ENCODE measurements around the gene PTPRN2. TPM values are rescaled to one million over a fixed set of nuclear protein-coding genes. Genes with fewer than 3 reads are reported as not detected.

Gene PTPRN2
- total RNA-seq, 1 experiment from 2014 or later, result 0.11 TPM

DNA sequence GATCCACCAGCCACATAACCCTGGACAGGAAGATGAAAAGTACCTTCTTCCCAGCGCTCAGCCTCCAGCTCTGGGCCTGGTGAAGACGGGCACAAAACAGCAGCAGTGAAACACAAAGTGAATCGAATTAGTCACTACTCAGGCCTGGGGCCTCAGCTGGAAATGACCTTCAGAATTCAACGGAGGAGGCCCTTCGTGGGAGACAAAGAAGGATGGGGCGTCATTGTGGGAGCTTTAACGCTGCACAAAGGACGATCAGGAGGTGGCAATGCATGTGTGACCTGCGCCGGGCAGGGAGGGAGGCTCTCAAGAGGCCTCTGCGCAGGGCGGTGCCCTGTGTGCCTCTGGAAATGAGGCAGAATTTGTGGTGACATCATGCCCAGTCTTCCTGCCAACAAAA lies 1089.0 kb downstream of the PTPRN2 start:
- POLR2A ChIA-PET (ENCODE audit: low non-redundant PET), result no interaction called here

DNA sequence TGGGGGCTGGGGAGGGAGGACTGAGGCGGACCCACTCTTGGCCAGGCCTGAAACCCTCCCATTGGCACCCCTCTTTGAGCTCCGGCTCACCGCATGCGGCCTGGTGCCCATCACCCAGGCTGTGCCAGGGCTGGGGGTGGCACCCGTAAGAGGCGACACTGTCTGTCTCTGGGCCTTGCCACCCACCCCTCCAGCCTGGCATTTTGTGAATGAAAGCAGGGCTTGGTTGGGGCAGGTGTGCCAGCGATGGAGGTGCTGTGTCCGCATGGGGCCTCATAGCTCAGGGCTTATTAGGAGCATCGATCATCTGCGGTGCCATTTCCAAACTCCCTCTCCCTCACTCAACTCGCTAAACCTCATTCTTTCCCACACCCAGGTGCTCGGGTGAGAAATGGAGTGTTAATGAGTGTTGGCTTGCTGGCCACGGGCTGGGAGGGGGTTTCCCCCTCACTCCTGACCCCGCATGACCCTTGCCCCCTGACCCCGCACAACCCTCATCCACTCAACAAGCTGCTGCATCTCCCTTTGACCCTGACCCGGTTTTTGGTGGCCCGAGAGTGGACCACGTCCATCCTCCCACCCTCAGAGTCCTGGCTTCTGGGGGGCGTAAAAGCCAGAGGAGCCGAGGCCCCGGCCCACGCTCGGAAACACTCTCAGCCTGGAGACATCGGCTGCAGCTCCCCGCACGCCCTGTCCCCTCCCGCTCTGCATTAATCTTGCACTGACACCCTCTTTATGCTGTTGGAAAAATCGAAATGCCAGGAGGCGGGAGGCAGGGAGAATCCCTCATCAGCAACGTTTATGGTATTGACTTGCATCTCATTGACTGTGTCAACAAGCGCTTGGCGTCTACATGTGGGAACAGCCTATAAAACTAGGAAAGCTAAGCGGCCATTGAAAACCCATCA lies 1089.6 kb downstream of the PTPRN2 start:
- intact Hi-C loops (cut with micrococcal nuclease; ENCODE audit: unreplicated experiment), result no loop called here
- CTCF ChIA-PET, result no interaction called here
- no peak for DNase-seq (ENCODE audit: low spot score)

More for the DNA sequence above, 1089.0 kb downstream of the PTPRN2 start:
- Histone ChIP-seq H3K36me3 (ENCODE audit: insufficient read depth, low read length, poor library complexity, severe bottlenecking) (no peaks in the 10 kb centered on the region), H3K4me1 (ENCODE audit: insufficient read depth, low read length, poor library complexity, severe bottlenecking) (no peaks in the 10 kb centered on the region), H3K27me3 (replicated peaks; ENCODE audit: insufficient read depth, low read depth, low read length, poor library complexity) (no peaks in the 10 kb centered on the region), H3K9me3 (ENCODE audit: low read depth, low read length, poor library complexity, severe bottlenecking) (no peaks in the 10 kb centered on the region), H3K27ac (ENCODE audit: low read depth, low read length, poor library complexity, severe bottlenecking) (no peak overlapping the region), H3K4me3 (ENCODE audit: low read depth, low read length, poor library complexity, severe bottlenecking) (no peak overlapping the region)
- DNase-seq (ENCODE audit: low spot score), result no peak
- TF ChIP-seq EZH2 (IDR thresholded peaks at IDR 0.05; ENCODE audit: borderline replicate concordance, low read depth, low read length, poor library complexity, severe bottlenecking), result no peak
- TF ChIP-seq CTCF (conservative IDR thresholded peaks at IDR 0.05; ENCODE audit: low read depth, low read length), result no peak
- no TSS peak for BruUV-seq (replicated peaks)
- intact Hi-C loops (cut with micrococcal nuclease; ENCODE audit: unreplicated experiment), result no loop called here
- CTCF ChIA-PET, result no interaction called here

GRCh38 chr7:157497367-157497743 lies 1090.3 kb downstream of the PTPRN2 start:
- H3K36me3 ChIP-seq (ENCODE audit: insufficient read depth, low read length, poor library complexity, severe bottlenecking), result no peaks in the 10 kb centered on the region
- intact Hi-C loops (cut with micrococcal nuclease; ENCODE audit: unreplicated experiment), result no loop called here
- no peak overlapping the region for H3K27ac ChIP-seq (ENCODE audit: low read depth, low read length, poor library complexity, severe bottlenecking)
- H3K4me1 ChIP-seq (ENCODE audit: insufficient read depth, low read length, poor library complexity, severe bottlenecking), result no peaks in the 10 kb centered on the region
- peaks cover 6% of the 10 kb centered on the region for H3K27me3 ChIP-seq (replicated peaks; ENCODE audit: insufficient read depth, low read depth, low read length, poor library complexity)
- no peak for TF ChIP-seq EZH2 (IDR thresholded peaks at IDR 0.05; ENCODE audit: borderline replicate concordance, low read depth, low read length, poor library complexity, severe bottlenecking)
- no peak for TF ChIP-seq CTCF (conservative IDR thresholded peaks at IDR 0.05; ENCODE audit: low read depth, low read length)
- H3K4me3 ChIP-seq (ENCODE audit: low read depth, low read length, poor library complexity, severe bottlenecking), result no peak overlapping the region
- POLR2A ChIA-PET (ENCODE audit: low non-redundant PET), result no interaction called here
- no peak for DNase-seq (ENCODE audit: low spot score)
- BruUV-seq (replicated peaks), result no TSS peak
- CTCF ChIA-PET, result no interaction called here
- no peaks in the 10 kb centered on the region for H3K9me3 ChIP-seq (ENCODE audit: low read depth, low read length, poor library complexity, severe bottlenecking)

More for the DNA sequence above, 1089.6 kb downstream of the PTPRN2 start:
- H3K4me1 ChIP-seq (ENCODE audit: insufficient read depth, low read length, poor library complexity, severe bottlenecking), result no peaks in the 10 kb centered on the region
- H3K27ac ChIP-seq (ENCODE audit: low read depth, low read length, poor library complexity, severe bottlenecking), result no peak overlapping the region
- no TSS peak for BruUV-seq (replicated peaks)
- POLR2A ChIA-PET (ENCODE audit: low non-redundant PET), result no interaction called here
- H3K9me3 ChIP-seq (ENCODE audit: low read depth, low read length, poor library complexity, severe bottlenecking), result no peaks in the 10 kb centered on the region
- H3K27me3 ChIP-seq (replicated peaks; ENCODE audit: insufficient read depth, low read depth, low read length, poor library complexity), result peaks cover under 1% of the 10 kb centered on the region
- no peak overlapping the region for H3K4me3 ChIP-seq (ENCODE audit: low read depth, low read length, poor library complexity, severe bottlenecking)
- H3K36me3 ChIP-seq (ENCODE audit: insufficient read depth, low read length, poor library complexity, severe bottlenecking), result no peaks in the 10 kb centered on the region
- TF ChIP-seq EZH2 (IDR thresholded peaks at IDR 0.05; ENCODE audit: borderline replicate concordance, low read depth, low read length, poor library complexity, severe bottlenecking), result no peak
- no peak for TF ChIP-seq CTCF (conservative IDR thresholded peaks at IDR 0.05; ENCODE audit: low read depth, low read length)

Measured in A673 (cell line).